ENCODE results near the gene BMERB1.
"Not testable (repeated sequence)": the region's sequence is repeated elsewhere in the genome, so short reads cannot be mapped to it uniquely, and the experiment has no call there.

Gene BMERB1

DNA sequence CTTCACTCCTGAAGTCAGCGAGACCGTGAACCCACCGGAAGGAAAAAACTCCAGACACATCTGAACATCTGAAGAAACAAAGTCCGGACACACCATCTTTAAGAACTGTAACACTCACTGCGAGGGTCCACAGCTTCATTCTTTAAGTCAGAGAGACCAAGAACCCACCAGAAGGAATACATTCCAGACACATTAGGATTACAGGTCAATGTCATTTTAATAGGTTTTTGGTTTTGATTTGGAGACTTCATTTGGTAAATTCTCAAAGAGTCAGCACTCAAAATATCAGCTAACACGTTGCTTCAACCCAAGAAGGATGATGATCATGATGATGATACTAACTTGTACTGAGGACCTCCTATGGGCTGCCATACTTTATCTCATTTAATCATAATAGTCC, 7.6 kb upstream of the BMERB1 start:
- no peak for DNase-seq

DNA sequence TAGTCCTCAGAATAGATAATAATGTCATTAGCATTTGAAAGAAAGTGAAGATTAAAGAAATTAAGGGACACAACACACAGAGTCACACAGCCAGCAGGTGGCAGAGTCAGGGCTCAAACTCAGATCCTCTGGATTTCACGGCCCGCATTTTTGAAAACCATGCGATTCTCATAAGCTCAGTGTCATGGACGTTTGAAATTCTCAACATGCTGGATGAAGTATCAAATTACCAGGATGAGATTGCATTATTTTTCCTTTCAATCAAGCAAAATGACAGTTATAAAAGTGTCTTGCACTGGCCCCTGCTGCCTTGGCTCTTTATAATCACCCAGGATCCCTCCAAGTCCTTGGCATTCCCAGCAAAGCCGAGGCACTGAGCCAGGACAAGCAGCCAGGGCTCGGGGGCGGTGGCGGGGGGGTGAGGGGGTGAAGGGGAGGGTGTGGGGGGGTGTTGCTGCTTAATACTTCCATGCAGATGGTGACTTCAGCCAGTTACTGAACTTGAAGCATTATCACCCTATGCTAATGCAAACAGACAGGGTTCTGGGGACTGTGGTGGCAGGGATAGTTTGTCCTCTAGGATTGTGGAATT, 6.6 kb upstream of the BMERB1 start:
- DNase-seq: peak; percentile 67

DNA sequence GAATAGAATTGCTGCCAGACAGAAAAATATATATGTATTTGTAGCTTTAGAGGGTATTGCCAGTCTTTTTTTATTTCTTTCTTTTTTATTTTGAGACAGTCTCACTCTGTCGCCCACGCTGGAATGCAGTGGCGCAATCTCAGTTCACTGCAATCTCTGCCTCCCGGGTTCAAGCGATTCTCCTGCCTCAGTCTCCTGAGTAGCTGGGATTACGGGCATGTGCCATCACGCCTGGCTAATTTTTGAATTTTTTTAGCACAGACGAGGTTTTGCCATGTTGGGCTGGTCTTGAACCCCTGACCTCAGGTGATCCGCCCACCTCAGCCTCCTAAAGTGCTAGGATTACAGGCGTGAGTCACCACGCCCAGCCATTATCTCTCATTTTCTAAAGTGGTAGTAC, 3.5 kb upstream of the BMERB1 start:
- not testable (repeated sequence) for DNase-seq

DNA sequence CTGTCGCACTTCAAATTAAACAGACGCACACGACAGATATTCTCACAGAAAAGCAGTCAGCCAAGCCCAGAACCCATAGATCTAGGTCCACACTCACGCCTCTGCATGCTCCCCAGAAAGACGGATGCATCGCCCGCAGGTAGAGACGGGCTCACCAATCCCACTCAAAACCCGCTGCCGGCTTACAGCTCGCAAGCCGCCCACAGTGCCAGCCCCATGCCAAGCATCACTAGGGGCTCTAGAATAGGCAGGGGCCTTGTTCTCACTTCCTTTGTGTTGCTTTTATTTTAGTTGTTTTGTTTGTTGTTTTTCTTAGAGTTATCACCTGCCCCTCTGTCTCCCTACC, 336 bp upstream of the BMERB1 start:
- no peak for DNase-seq

DNA sequence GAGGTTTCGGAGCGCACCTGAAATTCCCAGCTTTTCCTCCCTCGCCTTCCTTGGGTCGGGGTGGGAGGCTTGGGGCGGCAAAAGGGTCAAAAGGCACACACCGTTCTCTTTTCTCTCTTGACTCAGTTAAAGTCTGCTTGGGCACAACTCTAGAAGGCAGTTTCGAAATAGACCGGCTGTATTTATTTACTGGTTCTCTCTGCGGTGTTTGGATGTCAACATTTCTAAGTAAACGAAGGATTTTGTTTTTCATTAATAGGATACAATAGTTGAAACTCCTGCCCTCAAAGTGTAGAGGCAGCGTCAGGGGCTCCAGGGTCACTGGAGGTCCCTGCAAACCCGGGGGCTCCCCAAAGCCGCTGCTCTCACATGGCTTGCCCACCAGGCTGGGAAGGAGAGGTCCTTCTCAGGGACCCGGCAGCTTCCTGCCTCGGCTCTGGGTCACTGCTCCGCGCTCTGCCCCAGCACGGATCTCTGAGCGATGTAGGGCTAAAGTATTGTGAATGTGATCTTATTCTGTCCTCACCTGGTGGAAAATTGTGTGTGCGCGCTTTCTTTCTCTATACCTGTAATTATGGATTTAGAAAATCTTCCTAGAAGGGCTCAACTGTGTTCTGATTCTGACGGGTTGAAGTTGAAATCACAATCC, 952 bp downstream of the BMERB1 start:
- DNase-seq: no peak

DNA sequence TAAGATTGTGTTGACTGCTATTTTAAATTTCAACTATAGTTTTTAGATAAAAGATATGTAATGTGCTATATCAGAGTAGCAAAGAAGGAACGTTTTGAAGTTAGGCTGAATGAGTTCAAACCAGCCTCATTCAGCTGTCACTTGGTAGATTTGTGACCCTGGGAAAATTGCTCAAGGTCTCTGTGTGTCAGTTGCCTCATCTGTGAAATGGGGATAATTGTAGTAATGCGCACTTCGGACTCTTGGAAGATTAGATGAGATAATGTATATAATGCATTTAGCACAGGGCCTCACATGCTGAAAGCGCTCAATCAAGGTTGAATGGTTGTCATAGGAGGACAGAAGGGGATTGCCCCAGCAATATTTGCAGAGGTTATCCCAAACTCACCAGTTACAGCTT, 4.7 kb downstream of the BMERB1 start:
- no peak for DNase-seq

DNA sequence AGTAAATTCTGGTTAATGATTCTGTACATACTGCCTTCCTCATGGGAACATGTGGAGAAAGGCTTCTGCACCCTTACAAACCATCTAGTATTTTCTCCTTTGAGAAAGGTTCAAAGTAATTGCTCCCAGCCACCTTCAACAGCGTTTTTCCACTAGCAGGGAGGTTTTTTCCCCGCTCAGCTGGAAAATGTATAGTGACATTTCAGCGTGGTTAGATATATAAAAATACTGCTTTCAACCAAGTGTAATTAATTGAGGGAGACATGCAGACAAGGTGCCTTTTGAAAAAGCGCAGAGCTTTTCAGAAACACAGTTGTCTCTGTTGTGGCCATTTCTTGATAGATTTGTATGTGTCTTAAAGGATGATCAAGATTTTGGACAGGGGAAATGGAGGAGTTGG, 5.1 kb downstream of the BMERB1 start:
- DNase-seq: no peak

DNA sequence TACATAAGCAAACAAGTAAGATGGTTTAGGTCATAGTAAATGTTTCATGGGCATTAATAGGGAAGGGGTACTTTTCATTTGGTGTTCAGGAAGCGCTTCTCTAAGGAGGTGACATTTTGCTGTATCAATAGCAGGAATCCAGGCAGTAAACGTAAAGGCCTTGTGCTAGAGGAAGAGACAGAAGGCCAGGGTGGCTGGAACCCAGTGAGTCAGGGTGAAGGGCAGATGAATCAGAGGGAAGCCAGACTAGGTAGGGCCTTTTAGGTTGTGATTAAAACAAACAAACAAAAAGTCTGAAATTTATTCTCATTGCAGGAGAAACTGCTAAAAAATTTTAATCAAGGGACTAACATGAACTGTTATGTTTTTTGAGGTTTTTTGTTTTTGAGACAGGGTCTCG, 6.5 kb downstream of the BMERB1 start:
- no peak for DNase-seq

DNA sequence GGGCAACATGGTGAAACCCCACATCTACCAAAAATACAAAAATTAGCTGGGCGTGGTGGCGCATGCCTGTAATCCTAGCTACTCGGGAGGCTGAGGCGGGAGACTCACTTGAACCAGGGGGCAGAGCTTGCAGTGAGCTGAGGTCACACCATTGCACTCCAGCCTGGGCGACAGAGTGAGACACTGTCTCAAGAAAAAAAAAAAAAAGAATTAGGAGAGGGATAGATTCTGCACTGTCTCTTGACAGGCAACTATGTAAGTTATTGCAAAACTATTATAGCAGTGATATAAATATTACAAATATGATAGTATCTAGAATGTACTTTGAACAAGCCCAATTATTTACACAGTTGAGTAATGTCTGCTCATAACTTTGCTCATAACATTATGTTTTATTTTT, 7.8 kb downstream of the BMERB1 start:
- DNase-seq: not testable (repeated sequence)

DNA sequence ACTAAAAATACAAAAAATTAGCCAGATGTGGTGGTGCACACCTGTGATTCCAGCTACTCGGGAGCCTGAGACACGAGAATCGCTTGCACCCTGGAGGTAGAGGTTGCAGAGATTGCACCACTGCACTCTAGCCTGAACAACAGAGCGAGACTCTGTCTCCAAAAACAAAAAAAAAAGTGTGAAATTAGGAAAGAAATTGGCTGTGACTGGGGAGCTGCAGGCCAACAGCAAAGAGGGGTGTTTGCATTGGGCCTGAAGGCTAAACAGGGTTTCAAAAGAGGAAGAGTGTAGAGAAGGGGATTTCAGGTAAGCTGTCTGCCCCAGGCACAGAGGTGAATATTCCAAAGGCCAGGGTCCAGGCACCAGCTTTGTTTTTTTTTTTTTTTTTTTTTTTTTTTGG, 9.4 kb downstream of the BMERB1 start:
- DNase-seq: no peak

DNA sequence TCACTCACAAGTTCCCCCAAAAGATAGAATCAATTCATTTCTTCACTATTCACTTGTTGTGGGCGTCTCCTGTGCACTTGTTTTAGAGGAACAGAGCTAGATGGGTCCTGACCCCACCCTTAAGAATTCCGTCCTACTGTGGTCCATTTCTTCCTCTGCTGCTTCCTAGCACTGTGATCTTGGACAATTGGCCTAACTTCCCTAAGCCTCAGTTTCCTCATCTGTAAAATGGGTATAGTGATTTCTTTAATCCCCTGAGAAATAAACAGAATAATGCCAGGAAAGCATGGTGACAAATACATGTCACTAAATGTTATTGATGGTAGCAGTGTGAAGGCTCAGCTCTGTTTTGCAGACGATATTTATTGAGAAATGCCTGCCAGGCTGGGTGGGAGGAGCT, 9.9 kb downstream of the BMERB1 start:
- no peak for DNase-seq

DNA sequence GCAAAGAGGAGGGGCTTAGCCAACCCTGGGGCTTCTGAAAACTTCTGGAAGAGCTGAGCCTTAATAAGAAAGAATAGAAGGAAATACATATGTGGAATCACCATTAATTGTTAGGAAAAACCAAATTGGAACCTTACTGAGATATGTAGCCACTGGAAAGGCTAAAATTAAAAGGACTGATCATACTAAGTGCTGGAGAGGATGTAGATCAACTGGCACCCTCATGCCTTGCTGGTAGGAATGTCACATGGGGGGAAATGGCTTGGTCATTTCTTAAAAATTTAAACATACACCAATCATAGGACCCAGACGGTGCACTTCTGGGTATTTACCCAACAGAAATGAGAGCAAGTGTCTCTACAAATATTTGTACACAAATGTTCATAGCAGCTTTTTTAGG, 11.1 kb downstream of the BMERB1 start:
- no peak for DNase-seq

DNA sequence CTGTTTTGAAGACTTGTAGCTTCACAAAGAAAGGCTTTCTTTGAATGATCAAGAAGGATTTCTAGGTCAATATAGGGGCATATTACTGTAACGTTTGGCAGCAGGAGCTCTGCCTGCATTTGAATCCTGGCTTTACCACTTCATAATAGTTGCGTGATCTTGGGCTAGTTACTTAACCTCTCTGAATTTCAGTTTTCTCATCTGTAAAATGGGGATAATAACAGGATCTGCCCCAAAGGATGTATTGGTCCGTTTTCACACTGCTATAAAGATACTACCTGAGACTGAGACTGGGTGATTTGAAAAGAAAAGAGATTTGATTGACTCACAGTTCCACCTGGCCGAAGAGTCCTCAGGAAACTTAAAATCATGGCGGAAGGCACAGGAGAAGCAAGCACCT, 12.5 kb downstream of the BMERB1 start:
- no peak for DNase-seq

DNA sequence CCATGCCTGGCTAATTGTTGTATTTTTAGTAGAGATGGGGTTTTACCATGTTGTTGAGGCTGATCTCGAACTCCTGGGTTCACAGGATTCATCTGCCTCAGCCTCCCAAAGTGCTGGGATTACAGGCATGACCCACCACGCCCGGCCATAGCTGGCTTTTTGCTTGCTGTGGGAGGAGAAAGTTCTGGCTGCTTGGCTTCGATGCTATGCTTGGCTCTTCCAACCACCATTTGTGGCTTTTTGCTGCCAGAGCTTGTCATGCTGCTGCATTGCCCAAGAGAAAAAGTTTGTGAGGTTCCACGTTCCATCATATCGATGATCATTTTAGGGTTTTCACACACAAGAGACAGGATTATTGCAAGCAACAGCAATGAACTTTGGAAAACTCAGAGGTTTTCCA, 16.2 kb downstream of the BMERB1 start:
- DNase-seq: no peak

DNA sequence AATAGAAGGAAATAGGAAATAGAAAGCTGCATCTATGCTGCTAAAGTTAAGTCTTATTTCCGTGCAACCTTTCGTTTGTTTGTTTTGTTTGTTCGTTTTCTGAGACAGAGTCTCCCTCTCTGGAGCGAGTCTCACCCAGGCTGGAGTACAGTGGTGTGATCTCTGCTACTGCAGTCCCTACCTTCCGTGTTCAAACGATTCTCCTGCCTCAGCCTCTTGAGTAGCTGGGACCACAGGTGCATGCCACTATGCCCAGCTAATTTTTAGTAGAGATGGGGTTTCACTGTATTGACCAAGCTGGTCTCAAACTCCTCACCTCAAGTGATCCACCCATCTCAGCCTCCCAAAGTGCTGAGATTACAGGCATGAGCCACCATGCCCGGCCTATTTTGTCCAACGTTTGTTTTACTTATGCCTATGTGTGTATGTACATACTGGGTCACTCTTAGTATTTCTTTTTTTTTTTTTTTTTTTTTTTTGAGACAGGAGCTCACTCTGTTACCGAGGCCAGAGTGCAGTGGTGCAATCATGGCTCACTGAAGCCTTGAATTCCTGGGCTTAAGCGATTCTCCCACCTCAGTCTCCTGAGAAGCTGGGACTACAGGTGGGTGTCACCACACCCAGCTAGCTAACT, 16.8 kb downstream of the BMERB1 start:
- no peak for DNase-seq

DNA sequence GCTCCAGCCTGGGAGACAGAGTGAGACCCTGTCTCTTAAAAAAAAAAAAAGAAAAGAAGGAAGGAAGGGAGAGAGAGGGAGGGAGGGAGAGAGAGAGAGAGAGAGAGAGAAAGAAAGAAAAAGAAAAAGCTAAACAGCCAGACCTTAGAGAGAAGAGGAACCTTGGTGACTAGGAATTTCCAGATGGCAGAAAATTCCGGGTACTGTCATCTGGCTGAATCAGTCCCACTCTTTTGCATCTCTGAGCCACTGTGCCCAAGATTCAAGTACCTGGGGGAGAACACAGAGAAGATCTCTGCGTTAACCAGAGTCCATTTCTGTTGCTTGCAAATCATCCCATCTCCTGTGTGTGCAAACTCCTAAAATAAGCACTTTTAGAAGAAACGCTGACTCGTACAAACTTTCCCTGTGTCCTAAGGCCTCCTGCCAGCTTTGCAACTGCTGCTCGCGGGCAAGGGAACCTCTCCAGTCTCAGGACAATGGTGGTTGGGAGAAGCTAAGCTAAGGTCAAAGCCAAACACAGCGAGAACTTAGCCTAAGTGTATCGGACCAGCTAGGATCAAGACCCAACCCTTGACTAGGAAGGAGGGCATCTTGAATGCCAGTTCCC, 18.0 kb downstream of the BMERB1 start:
- no peak for DNase-seq

DNA sequence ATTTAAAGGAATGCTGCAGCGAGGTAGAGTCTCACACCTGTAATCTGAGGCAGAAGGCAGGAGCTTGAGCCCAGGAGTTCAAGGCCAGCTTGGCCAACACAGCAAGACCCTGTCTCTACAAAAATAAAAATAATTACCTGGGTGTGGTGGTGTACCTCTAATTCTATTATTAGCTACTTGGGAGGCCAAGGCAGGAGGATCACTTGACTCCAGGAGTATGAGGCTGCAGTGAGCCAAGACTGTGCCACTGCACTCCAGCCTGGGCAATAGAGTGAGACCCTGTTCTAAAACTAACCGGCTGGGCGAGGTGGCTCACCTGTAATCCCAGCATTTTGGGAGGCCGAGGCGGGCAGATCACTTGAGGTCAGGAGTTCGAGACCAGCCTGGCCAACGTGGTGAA, 18.9 kb downstream of the BMERB1 start:
- not testable (repeated sequence) for DNase-seq

DNA sequence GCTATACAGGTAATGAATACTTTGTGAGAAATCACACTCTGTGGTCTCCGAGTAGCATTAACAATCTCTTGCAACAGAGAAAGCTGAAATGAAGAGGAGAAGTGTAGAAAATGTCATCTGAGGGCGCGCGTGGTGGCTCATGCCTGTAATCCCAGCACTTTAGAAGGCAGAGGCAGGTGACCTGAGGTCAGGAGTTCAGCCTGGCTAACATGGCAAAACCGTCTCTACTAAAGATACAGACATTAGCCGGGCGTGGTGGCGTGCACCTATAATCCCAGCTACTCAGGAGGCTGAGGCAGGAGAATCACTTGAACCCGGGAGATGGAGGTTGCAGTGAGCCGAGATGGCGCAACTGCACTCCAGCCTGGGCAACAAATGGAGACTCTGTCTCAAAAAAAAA, 20.5 kb downstream of the BMERB1 start:
- DNase-seq: not testable (repeated sequence)

DNA sequence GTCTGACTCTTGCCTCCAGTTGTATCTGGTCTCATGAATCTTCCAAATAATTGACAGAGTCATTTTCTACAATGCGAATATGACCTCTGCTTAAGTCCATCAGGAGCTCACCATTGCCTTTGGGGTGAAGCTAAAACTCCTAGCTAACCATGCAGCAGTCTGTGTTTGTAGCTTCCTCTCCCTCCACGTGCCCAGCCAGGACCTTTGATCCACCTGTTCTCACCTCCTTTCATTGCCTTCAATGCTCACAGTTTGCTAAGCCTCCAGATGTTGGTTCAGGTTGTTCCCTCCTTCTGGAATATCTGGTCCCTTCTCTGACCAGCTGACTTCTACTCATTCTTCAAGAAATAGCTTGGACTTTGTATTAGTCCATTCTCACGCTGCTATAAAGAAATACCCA, 23.0 kb downstream of the BMERB1 start:
- DNase-seq: no peak

DNA sequence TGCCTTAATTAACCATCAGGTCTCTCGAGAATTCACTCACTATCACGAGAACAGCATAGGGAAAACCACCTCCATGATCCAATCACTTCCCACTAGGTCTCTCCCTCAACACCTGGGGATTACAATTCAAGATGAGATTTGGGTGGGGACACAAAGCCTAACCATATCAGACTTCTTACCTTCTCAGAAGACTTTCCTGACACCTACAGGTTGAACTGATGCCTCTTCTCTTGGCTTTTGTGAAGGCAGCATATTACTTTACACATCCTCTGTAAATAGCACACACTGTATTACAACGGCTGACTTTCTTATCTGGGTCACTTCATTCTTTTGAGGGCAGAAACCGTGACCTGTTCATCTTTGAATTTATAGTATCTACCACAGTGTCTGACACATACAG, 23.6 kb downstream of the BMERB1 start:
- DNase-seq: no peak

DNA sequence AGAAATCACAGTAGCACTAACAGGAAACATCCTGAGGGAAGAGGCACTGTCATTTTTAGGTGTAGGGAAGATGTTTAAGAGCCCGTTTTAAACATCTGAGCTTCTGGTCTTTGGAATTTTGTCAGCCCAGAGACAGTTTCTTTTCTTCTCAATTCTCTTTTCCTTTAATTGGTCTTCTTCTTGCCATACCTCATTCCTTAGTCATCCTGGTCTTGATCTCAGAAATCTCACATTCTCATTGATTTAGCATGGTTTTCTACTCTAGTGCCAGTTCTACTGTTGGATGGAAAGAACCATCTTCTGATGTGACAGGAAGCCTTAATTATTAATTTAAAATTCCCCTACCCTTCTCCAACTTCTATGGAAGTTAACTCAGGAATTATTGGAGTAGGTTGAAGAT, 25.4 kb downstream of the BMERB1 start:
- DNase-seq: no peak

DNA sequence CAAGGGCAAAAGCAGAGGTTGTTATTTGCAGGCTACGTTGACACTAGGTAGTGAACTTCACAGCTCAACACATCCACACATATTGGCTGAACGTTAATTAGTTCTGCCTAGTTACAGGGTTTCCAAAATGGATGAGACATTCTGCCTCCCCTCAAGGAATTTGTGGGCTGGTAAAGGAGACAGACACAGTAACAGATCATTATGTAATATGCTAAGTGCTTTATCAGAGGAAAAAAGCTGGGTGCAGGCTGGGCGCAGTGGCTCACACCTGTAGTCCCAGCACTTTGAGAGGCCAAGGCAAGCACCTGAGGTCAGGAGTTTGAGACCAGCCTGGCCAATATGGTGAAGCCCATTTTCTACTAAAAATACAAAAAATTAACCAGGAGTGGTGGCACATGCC, 26.2 kb downstream of the BMERB1 start:
- no peak for DNase-seq

DNA sequence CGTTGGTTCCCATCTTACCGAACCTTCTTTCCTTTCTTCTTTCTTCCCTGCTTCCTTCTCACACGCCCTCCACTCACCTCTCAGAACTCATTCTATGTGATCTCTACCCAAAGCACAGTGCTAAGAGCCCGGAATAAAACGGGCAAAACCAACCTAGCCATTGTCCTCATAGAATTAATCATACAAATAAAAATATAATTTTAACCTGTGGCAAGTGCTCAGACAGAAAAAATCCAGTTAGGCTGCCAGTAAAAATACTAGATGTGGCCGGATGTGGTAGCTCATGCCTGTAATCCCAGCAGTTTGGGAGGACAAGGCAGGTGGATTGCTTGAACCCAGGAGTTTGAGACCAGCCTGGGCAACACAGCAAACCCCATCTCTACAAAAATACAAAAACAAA, 27.0 kb downstream of the BMERB1 start:
- no peak for DNase-seq

DNA sequence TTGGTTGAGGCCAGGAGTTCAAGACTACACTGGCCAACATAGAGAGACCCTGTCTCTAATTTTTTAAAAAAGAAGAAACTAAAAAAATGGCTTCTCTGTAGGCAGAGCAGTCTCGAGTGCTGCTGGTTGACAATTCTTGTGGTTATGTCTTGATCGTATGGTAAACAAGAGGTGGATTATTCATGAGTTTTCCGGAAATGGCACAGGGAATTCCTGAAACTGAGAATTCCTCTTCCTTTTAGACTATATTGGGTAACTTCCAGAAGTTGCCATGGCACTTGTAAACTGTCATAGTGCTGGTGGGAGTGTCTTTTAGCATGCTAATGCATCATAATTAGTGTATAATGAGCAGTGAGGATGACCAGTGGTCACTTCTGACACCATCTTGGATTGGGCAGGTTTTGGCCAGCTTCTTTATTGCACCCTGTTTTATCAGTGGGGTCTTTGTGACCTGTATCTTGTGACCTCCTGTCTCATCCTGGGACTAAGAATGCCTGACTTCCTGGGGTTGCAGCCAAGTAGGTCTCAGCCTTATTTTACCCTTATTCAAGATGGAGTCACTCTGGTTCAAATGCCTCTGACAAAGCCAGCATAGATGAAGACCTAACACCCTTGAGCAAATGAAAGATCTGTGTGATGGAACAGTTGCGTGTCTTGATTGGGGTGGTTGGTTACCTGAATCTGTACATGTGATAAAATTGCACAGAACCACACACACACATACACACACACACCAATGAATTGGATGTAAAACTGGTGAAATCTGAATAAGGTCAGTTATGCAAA, 30.2 kb downstream of the BMERB1 start:
- no peak for DNase-seq
